Measurements from ENCODE around the gene STKLD1.
"Not testable (repeated sequence)": the region's sequence is repeated elsewhere in the genome, so short reads cannot be mapped to it uniquely, and the experiment has no call there.

Gene STKLD1

GRCh38 chr9:133375724-133376654 is at the start of gene STKLD1, which contains the start of gene SURF4:
TSS of gene STKLD1 (plus strand) at chr9:133376366. CDS start at chr9:133376474, 108 bp downstream.
TSS of gene SURF4 (minus strand) at chr9:133376060. CDS start at chr9:133375969, 91 bp downstream.
- peak; percentile 94 to 96 for DNase-seq

DNA sequence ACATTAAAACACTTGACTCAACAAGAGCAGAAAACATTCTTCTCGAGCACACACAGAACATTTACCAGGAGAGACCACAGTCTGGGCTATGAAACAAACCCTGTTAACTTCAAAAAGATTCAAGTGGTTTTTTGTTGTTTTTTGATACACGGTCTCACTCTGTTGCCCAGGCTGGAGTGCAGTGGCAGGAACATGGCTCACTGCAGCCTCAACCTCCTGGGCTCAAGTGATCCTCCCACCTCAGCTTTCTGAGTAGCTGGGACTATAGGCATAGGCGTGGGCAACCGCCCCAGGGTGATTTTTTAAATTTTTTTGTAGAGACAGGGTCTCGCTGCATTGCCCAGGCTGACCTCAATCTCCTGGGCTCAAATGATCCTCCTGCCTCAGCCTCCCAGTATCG is 49.1 kb upstream of the STKLD1 start:
- DNase-seq, result not testable (repeated sequence)

DNA sequence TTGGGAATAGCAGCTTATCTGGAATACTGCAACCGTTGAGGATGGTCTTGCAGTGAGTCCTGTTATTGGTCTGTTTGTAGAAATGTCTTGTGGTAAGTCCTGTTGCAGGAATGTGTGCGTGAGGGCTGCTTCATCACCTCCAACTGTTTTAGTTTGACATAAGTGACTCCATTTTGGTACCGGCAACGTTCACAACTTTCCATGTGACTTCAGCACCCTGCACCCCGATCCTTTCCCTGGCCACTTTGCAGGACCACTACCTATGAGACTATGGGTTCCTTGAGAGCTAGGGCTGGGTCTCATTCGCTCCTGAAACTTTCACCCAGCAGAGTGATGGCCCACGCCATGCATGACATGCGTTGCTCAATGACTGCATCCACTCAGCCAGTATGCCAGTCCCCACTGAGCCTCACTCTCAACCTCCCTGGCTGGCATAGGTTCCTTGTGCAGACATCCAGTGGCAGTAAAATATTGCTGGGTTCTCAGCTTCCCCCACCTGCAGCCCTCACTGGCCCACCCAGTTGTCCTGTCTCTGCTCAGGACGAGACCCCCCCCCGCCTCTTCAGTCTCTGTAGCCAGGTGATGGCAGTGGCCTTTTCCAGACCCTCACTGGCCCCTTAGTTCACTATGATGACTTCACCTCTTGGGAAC is 48.2 kb upstream of the STKLD1 start:
- no peak for DNase-seq

- not testable (repeated sequence) for DNase-seq
Measured at GRCh38 chr9:133329306-133330156, 46.6 kb upstream of the STKLD1 start.

GRCh38 chr9:133331221-133331620 is 44.9 kb upstream of the STKLD1 start:
- no peak for DNase-seq

DNA sequence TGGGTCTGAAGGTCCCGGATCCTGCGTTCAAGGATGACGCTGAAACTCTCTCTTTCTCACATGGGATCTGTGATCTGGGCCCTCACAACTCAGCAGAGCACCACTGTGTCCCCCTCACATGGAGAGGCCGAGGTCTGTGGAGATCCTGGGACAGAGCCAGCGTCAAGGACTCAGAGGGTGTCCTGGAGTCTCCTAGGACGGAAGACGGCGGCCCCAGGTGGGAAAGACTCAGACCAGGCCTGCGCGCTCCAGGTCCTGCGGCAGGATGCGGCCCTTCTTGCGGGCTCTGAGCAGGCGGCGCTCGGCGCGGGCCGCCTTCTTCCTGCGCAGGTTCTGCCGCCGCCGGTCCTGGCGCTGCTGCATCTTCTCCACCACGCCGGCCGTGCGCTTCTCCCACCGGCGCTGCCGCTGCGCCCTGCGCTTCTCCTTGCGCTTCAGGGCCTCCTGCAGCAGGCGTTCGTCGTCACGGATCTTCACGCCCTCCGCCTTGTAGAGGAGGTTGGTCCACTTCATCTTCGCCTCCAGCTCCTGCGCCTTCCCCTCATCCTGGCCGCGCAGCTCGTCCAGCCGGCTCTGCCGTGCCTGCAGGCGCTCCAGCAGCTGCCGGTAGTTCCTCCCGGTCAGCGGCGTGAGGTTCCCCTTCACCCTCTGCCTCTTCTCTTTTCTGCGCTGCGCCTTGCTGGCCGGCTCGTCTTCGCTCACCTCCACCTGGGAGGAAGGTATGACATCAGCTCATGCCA is 44.4 kb upstream of the STKLD1 start:
- no peak for DNase-seq

- no peak for DNase-seq
Measured at GRCh38 chr9:133332381-133332730, 43.8 kb upstream of the STKLD1 start.

GRCh38 chr9:133333011-133333410 is 43.2 kb upstream of the STKLD1 start:
- DNase-seq, result no peak

GRCh38 chr9:133333566-133333965 is 42.6 kb upstream of the STKLD1 start:
- no peak for DNase-seq

- DNase-seq, result no peak
Measured at GRCh38 chr9:133334161-133334560, 42.0 kb upstream of the STKLD1 start.

GRCh38 chr9:133334888-133335287 is 41.3 kb upstream of the STKLD1 start:
- not testable (repeated sequence) for DNase-seq

DNA sequence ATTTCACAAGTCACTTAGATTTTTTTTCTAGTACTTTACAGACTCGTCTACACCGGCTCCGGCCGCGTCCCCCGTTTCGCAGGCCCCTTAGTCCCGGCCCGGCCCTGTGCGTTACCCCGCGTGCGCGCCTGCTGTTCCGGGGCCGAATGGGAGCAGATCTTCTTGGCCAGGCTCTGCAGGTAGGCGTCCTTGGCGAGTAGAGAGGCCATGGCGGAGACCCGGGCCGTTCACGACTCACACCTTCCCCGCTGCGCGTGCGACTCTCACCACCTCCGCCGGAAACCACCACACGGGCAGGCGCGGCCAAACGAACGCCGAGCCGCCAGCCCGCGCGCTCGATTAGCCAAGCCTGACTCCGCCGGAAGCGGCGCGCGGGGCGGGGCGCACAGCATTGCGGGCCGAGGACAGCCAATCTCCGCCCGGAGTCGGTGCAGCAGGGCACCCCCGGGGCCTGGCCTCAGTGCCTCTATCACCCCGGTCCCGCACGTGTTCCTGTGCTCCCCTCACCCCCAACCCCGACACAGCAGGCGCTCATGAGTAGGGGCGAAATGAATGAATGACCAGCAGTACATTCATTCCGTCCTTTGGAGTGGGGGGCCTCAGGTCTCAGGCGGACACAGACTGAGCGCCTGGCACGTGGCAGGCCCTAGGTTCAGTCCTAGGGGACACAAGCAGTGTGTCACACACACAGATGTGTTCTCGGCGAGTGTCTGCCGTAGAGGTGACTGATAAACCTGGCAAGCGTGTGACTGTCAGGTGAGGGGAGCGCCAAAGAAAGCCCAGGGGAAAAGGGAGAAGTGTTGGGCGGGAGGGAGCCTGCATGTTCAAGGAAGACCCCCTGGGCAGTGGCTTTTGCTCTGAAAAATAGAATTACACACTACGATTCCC is 40.0 kb upstream of the STKLD1 start, which contains the start of gene SURF6:
SURF6 (minus strand) TSS at position 265 of the 888 bp plus-strand sequence; CDS start at position 209, 56 bp downstream.
- peak; percentile 91 to 94 for DNase-seq

GRCh38 chr9:133339641-133340040 is 36.5 kb upstream of the STKLD1 start:
- DNase-seq, result no peak

DNA sequence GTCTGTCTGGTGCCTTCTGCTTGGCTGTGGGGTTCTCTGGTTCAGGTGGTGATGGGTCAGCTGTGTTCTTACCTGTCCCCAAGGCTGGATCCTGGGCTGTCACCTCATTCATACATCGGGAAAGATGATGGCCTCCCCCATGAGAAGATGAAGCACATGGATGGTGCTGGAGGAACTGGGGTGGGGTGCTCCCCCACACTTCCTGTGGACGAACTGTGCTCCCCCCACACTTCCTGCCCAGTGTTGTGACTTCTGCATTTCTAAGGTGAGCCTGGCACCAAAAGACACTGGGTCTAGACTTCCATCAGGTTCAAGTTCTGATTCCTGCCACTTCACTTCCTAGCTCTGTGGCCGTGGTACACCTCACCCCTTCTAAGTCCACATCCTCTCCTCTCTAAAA is 35.9 kb upstream of the STKLD1 start:
- no peak for DNase-seq

DNA sequence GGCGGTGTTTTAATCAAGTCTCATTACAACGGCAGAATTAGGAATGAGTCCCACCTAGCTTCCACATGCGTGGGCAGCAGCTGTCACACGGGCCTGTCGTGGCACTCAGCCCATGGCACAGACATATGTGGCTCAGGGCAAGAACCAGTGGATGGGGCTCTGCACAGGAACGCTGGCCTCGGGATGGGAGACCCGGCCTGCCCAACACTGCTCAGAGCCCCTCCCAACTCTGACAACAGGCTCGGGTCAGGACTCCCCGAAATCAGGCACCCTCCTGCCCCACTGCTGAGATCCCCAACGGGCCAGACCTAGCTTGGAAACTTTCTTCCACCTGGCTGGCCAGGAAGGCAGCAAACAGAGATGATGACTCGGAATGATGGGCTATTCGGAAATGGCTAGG is 35.2 kb upstream of the STKLD1 start:
- no peak for DNase-seq

DNA sequence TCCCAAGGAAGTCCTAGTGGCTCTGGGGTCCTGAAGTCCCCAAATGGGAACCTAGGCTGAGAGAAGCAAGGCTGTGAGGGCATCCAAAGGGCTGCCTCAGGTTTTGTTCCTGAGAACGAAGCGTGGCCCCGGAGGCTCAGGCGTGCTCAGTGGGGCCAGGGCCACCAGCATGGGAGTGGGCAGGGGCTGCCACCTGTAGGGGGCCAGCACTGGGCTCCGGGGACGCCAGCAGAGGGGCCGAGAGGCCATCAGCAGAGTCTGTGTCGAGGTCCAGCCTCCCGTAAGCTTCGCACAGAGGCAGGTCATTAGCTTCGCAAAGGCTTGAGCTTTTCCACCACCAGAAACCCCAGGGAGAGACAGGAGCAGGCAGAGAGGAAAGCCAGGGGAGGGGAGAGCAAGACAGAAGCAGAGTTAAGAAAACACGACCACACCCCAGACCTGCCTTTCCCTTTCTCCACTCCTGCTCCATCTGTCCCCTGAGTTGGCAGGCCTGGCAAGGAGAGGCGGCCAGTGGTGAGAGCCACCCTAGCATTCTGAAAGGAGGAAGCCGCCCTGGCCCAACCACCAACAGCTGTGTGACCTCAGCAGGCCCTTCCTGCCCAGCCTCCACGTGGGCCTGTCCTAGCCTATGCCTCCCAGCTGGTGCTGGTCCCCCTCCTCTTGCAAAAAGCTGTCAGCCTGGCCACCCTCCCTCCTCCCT is 34.6 kb upstream of the STKLD1 start:
- DNase-seq, result peak in 1 of 2 donors; percentile 42

- DNase-seq, result no peak
Measured at GRCh38 chr9:133342069-133342406, 34.1 kb upstream of the STKLD1 start.

GRCh38 chr9:133342570-133342969 is 33.6 kb upstream of the STKLD1 start:
- DNase-seq, result no peak

DNA sequence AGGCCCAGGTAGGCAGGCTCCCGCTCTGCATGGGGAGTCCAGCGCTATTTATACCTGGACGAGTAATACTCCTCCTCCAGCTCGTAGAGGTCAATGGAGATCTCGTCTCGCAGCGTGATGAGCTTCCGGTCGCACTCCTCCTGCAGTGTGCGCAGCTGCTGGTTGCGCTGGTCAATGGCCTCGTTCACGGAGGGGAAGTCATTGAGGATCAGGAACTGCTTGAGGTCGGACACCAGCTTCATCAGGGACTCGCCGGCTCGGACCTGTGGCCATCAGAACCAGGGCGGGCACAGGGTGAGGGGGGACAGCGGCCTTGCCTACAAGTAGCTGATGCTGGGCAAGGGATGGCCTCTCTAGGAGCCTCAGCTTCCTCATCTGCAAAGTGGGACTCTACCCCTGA is 32.1 kb upstream of the STKLD1 start:
- no peak for DNase-seq

- DNase-seq, result no peak
Measured at GRCh38 chr9:133344979-133345378, 31.2 kb upstream of the STKLD1 start.

GRCh38 chr9:133345596-133345995 is 30.6 kb upstream of the STKLD1 start:
- DNase-seq, result no peak
